GM19351 (cell line): ENCODE data around the gene SEC14L2.
"Not testable (repeated sequence)": the region's sequence is repeated elsewhere in the genome, so short reads cannot be mapped to it uniquely, and the experiment has no call there.

Experiments used
- ATAC-seq: cut with Tn5 transposase; IDR thresholded peaks from one replicate; pipeline ENCODE4 v1.9.1; 2021; ENCODE audit warnings: mild to moderate bottlenecking, moderate library complexity; ENCODE audit not compliant: unreplicated experiment

Gene SEC14L2

DNA sequence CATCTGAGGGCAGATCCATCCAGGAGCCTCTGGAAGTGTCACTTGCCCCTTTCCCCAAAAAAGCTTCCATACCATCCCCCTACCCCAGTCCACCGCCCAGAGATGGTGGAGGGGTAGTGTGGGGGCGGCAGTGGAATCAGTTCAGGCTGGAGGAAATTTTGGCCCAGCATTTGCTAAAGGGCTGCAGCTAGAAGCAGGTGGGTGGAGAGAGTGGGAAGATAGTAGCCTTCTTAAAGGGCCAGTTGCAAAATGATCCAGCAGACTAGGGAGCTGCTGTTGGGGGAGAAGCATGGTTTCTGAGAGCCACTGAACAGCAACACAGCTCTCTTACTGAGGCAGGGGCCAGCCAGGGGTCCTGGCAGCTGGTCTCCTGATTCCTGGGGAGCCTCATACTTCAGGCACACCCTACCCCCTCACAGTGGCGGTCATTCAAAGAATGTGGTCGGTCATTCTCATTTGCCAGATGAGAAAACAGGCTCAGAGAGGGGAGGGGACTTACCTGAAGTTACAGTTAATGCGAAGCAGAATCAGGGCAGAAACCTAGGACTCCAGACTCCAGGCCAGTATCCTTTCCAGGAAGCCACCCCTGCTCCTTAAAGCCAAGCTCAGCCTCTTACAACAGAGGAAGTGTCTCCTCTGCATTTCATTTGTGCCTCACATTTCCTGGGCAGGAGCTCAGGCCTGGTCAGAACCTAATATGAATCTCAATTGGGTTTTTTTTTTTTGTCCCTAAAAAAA lies 5.4 kb downstream of the SEC14L2 start:
- ATAC-seq = no peak

DNA sequence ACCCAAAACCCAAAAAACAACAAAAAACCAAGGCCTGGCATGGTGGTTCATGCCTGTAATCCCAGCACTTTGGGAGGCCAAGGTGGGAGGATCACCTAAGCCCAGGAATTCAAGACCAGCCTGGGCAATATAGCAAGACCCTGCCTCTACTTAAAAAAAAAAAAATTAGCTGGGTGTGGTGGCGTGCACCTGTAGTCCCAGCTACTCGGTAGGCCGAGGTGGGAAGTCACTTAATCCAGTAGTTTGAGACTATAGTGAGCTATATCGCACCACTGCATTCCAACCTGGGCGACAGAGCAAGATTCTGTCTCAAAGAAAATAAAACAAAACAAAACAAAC lies 5.9 kb downstream of the SEC14L2 start:
- ATAC-seq = not testable (repeated sequence)

DNA sequence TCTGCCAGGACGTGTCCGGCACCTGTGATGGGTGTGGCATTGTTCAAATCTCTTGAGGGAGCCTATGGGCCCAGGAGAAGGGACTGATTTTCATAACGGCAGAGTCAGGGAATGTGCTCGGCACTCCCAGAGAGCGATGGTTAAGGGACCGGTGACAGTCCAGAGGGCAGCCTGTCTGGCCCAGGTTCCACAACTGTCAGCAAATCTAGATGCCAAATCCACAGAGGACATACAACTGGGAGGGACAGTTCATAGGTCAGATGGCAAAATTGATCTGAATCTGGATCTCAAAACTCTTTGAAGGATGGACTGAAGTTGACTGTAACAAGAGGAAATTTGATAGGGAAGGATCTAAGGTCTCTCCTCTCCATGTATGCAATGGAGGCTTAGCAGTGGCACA lies 7.5 kb downstream of the SEC14L2 start:
- ATAC-seq = no peak

DNA sequence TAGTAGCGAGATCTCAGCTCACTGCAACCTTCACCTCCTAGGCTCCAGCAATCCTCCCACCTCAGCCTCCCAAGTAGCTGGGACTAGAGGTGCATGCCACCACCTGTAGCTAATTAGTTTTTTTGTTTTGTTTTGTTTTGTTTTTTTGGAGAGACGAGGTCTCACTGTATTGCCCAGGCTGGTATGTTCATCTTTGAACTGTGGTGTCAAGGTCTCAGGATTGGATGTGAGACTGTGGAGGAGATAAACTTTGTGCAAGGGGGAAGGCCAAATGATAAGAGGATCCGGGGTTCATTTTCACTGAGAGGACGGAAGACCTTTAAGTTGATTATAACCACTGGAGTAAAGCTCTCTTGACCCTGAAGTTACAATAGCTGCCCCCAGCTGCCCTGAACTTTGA lies 8.9 kb downstream of the SEC14L2 start:
- ATAC-seq = no peak

DNA sequence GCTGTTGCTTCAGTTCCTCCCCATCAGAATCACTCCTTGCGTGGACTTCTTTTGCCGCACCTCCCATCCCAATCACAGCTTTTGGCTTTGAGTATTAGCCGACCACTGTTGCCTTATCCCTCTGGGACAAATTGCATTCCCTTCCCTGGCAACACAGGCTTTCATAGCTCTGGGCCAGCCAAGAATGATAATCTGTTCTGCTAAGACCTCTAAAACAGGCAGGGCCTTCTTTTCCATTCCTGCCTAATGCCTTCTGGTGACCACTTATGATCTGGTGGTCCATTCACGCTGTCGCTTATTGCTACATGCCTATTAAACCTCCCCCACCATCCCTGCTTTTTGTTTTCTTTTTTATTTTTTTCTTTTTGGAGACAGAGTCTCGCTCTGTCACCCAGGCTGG lies 9.6 kb downstream of the SEC14L2 start:
- ATAC-seq = no peak

DNA sequence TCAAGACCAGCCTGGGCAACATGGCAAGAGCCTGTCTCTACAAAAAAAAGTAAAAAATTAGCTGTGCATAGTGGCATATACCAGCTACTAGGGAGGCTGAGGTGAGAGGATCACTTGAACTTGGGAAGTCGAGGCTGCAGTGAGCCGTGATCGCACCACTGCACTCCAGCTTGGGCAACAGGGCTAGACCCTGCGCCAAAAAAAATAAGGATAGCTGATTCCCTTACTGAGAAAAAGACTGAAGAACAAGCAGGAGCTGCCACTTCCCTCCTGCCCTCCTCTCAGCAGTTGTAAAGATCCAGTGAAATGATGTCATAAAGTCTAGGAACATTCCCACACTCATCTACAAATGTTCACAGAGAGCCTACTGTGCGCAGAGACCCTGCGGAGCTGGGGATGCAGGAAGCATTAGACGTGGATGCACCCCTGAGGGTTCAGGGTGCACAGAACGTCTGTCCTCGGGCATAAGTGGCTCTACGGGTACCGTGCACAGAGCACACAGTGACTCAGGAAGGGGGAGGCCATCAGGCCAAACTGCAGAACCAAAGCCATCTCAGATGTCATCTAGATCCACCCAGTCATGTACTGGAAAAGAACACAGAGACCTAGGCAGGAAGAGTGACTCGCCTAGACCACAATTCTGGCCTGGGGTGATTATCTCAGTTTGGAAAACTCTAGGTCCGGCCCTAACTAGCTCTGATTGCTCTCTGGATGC lies 11.7 kb downstream of the SEC14L2 start:
- ATAC-seq = no peak

DNA sequence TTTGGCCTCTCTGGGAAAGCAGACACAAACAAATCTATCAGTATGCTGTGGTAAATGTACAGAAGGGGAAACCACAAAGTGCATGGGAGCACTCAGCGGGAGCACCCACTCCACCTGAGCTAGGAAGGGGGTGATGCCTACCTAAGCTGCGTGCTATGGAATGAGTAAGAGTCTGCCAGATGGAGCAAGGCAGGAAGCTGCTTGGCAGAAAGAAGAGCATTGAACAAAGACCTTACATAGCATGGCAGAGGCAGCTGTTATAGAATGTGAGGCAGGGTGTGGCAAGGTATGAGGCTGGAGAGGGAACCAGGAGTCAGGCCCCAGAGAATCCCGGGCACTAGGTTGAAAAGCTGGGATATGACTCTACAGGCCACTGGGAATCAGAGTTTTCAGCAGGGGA lies 15.0 kb downstream of the SEC14L2 start:
- ATAC-seq = no peak

DNA sequence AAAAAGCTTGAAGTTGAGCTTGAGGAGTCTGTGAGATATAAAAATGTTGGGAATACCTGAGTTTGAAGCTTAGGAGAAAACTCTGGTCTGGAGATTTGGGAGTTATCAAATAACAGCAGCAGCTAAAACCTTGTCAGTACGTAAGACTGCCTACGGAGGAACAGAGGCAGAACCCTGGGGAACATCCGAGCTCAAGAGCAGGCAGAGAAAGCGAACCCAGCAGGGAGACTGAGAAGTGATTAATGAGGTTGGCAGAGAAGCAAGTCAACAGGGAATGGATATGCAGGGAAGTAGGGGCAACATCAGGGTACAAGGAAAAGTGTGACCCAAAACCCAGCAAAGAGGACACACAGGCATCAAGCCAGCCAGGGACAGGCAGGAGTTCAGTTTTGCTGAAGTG lies 16.2 kb downstream of the SEC14L2 start:
- ATAC-seq = no peak

DNA sequence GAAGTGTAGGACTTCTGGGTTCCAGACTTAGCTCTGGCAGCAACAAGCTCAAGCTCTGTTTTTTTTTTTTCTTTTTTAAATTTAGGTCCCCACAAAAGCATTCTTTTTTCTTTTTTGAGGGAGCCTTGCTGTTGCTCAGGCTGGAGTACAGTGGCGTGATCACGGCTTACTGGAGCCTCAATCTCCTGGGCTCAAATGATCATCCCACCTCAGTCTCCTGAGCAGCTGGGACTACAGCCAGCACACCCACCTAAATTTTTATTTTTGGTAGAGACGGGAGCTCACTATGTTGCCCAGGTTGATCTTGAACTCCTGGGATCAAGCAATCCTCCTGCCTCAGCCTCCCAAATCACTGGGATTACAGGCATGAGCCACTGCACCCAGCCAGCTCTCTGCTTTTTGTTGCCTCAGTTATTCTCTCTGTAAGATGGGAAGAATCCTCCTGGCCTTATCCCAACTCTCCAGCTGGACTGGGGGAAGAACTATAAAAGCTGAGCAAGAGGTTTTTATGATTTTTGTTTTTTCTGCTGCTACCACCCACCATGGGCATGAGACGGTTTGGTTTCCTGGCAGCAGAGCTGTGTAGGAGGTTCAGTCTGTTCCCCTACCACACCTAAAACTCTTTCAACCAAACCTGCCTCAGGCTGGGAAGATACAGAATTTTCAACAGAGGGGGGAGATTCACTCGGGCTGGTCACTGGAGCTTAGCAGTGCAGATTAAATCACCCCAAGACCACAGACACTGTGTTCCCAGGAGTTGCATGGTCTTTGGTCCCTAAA lies 17.1 kb downstream of the SEC14L2 start:
- no peak for ATAC-seq

DNA sequence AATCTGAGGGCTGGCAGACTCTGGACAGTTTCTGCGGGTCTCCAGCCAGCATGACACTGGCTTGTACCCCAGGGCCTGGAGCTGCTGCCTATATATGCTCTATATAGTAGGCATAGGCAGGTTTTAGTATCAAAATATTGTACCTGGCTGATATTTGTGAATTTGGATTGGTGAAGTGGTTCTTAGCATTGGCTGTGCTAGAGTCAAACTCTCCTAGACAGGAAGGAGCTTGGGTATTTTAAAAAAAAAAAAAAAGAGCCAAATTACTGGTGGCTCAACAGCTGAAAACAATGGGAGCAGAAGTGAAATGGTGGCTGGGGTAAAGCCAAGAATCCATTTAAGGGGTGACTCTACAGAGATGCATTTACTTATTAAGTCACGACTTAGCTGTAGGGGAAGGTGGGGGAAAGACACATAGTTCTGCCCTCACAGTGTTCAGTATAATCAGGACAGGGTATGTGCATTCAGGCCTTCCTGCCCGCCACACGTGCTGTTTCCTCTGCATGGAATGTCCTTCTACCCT lies 17.8 kb downstream of the SEC14L2 start:
- ATAC-seq = no peak

DNA sequence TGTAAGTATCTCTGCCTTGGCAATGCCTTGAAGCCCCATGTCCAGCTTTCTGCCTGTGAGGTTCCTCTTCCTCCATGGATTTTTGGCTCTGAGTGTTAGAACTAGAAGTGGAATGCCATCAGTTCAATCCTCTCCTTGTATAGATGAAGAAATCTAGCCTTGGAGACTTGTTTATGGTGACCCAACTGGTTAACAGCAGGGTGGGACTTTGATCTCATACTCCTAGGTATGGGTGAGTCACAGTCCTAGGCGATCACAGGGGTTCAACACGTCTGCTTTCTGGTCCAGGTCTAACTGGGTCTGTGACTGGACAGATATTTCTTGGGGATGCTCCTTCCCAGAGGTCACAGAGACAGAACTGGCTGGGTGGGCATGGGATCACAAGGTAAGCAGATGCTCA lies 19.6 kb downstream of the SEC14L2 start:
- ATAC-seq = no peak

DNA sequence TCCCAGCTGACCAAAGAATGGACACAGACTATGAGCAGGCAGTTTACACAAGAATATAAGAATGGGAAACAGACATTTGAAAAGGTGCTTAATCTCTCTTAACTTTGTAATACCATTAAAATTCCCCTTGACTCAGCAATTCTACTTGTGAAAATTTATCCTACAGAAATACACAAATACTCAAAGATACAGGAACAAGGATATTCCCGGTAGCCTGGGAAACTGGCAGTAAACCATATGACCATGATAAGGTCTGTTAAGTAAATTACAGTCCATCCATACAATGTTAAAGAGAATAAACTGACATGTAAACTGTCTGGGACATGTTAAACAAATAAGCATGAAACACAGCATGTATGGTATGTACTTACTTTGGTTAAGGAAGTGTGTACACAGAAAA lies 20.0 kb downstream of the SEC14L2 start:
- ATAC-seq = no peak

DNA sequence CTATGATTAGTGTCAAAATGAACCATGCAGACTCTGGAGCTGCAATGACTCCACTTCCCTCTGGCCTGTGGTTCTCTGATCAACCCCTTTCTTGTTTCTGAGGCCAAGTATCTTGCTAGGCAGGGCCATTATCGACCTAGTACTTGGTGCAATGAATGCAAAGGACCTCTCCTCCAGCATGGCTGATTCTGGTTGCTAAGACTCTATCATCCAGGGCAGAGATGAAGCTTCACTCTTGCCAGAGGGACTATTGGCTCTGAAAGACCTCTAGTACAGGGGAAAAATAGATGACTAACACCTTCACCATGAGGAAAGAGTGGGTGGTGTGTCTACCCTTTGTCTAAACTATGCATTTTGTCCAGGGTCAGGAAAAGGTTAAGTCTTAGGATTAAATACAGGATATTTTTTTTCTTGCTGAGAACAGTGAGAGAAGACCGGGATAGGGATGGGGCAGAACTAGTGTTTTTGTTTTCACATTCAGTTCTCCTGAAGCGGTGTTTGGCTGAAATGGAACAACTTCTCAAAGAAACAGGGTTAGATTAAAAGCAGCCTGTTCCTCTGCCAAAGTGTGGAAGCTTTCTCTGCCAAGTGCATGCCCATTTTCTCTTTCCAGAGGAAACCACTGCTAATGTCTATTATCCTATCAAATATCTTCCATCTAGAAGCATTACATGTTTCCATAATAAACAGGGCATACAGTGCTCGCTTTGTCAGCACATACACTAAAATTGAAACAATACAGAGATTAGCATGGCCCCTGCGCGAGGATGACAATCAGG lies 23.7 kb downstream of the SEC14L2 start:
- ATAC-seq = no peak

DNA sequence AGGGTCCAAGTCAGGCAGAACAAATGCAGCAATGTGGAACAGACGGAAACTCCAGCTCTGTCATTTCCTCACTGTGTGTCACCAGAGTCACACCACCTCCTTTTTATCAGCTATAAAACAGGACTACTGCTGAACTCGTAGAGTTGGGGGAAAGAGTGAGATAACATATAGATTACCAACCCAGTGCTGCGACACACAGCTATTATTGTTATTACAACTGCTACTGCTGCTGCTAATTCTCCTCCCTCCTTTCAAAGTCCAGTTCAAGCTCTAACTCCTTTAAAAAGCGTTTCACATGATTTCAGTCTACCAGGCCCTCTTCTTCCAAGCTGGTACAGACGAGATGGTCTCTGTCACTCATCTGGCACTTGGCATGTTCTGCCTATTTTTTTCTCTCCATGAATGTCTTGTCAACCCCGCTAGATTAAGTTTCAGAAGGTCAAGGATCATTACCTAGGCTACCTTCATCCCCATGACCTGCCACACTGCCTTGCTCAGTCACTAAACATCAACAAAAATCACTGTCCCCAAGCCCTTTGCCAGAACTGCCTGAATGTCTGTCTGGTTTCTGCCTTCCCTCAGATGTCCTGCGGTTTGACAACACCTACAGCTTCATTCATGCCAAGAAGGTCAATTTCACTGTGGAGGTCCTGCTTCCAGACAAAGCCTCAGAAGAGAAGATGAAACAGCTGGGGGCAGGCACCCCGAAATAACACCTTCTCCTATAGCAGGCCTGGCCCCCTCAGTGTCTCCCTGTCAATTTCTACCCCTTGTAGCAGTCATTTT lies 25.1 kb downstream of the SEC14L2 start:
- no peak for ATAC-seq

DNA sequence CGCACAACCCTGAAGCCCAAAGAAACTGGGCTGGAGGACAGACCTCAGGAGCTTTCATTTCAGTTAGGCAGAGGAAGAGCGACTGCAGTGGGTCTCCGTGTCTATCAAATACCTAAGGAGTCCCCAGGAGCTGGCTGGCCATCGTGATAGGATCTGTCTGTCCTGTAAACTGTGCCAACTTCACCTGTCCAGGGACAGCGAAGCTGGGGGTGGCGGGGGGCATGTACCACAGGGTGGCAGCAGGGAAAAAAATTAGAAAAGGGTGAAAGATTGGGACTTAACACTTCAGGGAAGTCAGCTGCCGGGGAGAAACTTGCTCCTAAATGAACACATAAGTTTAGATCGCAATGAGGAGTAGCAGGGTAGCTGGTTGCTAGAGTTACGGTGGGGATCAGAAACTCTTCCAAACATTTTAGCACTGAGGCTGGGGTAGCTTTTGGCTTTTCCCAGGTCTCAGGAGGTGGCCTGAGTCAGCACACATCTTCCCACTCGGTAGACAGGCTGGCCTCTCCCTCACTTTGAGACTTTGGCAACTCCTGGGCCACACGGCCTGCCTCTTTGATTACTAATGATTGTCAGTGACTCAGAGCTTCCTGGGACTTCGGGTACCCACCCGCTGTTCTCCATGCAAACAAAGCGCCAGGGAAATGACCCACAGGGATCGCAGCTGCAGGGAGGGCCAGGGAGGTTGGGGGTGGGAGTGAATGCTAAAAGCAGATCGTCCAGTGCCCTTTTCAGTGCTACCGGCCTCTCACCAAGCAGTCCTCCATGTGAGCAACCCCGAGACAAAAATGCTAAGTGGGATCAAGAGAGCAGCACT lies 25.9 kb downstream of the SEC14L2 start:
- no peak for ATAC-seq

DNA sequence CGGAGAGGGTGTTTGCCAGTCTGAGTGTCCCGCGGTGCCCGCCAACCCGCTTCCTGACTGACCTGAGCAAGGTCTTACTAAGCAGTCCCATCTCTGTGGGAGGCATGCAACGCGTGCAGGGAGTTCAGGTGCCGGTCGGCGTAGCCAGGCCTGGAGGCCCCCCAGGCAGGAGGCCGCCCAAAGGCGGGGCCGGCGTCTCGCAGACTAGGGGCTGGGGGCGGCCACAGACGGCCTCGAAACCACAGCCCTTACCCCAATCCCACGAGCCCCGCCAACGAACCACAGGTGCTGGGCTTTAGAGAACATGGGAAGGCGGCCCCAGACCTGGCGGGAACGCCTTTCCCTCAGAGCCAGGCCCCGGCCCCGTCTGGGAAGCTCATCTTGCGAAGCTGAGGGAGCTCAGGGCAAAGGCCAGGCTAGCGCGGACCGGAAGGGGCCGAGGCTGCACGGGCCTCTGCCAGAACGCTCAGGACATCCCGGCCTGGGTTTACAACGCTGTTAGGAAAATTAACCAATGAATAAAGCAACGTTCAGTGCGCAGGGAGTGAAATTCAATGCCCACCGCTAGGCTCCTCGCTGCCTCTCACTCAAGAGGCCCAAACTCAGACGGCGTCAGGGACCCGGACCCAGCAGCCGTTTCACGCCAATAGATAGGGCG lies 26.6 kb downstream of the SEC14L2 start:
- peak; percentile 23 for ATAC-seq

DNA sequence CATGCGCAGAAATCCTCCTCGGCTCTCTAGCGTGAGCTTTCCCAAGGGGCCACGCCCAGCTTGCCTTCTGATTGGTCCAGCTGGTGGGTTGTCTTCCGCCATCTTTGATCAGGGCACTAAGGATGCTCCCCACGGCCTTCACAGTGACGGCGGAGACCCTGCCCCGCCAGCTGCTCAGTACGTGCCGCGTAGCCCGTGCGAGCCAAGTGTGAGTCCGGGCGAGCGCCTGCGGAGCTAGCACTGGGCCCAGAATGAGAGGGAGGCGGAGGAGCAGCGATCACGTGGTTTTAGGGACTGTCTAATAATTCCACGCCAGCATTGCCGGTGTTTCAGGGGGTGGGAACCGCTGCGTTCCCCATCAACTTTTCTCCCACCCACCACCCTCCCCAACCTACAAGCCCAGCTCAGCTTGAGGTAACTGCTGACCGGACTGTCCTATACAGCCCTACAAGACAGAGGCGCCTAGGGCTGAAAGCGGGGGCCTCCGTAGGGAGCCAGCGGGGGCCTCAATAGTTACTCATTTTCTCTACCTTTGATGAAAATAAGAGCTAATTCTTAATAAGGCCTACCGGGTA lies 27.2 kb downstream of the SEC14L2 start:
- peak; percentile 84 for ATAC-seq

DNA sequence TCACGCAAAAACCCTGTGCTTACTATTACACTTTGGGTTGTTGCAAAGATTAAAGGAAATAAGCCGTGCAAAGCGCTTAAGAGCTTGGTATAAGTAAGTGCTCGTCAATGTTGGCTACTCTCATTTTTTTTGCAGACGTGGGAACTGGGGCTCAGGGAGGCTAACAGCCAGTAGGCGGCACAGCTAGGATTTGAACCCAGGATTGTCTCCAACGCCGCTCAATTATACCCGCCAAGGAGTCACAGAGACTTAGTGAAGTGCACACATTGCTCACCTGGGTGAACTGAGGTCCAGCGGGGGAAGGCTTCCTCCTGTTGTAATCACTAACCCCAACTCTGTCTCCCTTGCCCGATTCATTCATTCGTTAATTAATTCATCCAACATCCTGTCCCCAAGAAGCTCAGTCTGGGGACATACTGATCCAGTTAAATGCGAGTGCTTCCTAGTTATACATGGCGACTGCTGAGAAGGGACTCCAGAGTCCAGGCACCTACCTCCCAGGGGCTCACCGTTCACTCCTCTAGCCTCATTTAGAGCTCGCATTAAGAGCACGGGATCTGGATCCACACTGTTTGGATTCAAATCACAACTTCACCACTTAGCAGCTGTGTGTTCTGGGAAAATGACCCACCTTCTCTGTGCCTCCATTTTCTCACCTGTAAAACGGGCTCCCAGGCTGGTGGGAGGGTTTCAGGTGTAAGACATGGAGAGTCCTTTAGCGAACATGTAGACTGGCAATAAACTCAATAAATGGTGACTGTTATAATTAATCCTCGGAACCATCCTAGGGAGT lies 27.9 kb downstream of the SEC14L2 start:
- ATAC-seq = no peak
